GM21737 (cell line): ENCODE measurements around the gene LDLRAD4.

ENCODE experiments used
- ATAC-seq: cut with Tn5 transposase; IDR thresholded peaks from one replicate; pipeline ENCODE4 v1.9.1; 2021; ENCODE audit warnings: mild to moderate bottlenecking, moderate library complexity; ENCODE audit not compliant: unreplicated experiment

LDLRAD4 gene

GRCh38 chr18:13440277-13441248 is 222.0 kb downstream of the LDLRAD4 start:
- no peak for ATAC-seq

- ATAC-seq = no peak
These were observed 223.2 kb downstream of the LDLRAD4 start for GRCh38 chr18:13441736-13442135.

GRCh38 chr18:13442451-13442850 is 223.9 kb downstream of the LDLRAD4 start:
- no peak for ATAC-seq

- no peak for ATAC-seq
These were observed 225.0 kb downstream of the LDLRAD4 start for GRCh38 chr18:13443552-13443951.

- no peak for ATAC-seq
These were observed 226.1 kb downstream of the LDLRAD4 start for GRCh38 chr18:13444430-13445240.

- ATAC-seq = no peak
These were observed 226.8 kb downstream of the LDLRAD4 start for GRCh38 chr18:13445241-13445897.

- no peak for ATAC-seq
These were observed 227.5 kb downstream of the LDLRAD4 start for GRCh38 chr18:13446024-13446423.

GRCh38 chr18:13446610-13447461 is 228.3 kb downstream of the LDLRAD4 start:
- no peak for ATAC-seq

GRCh38 chr18:13447621-13448334 is 229.2 kb downstream of the LDLRAD4 start:
- ATAC-seq = no peak

GRCh38 chr18:13448335-13448795 is 229.8 kb downstream of the LDLRAD4 start:
- no peak for ATAC-seq

- ATAC-seq = no peak
These were observed 231.1 kb downstream of the LDLRAD4 start for GRCh38 chr18:13449651-13450050.

GRCh38 chr18:13450289-13451212 is 232.0 kb downstream of the LDLRAD4 start:
- ATAC-seq = peak; percentile 70

GRCh38 chr18:13451213-13451540 is 232.6 kb downstream of the LDLRAD4 start:
- ATAC-seq = no peak

- no peak for ATAC-seq
These were observed 233.3 kb downstream of the LDLRAD4 start for GRCh38 chr18:13451661-13452387.

GRCh38 chr18:13452388-13452811 is 233.8 kb downstream of the LDLRAD4 start:
- ATAC-seq = no peak

GRCh38 chr18:13452871-13453680 is 234.5 kb downstream of the LDLRAD4 start:
- no peak for ATAC-seq

GRCh38 chr18:13453714-13454113 is 235.2 kb downstream of the LDLRAD4 start:
- no peak for ATAC-seq
